HCT116 (cell line): ENCODE results near the gene HOXB7. TPM values are rescaled to one million over a fixed set of nuclear protein-coding genes. Genes with fewer than 3 reads are reported as not detected.

ENCODE experiments used
- ATAC-seq: fragments of 200-7000 bp; cut with Tn5 transposase; 2 replicates; pipeline ENCODE4 v1.9.1; 2020; ENCODE audit warnings: mild to moderate bottlenecking, moderate library complexity
- BruUV-seq: library from RNA; stranded (reverse); fragments of 400-500 nt; replicated peaks from 2 replicates; lab custom pipeline; 2021; lab: Mats Ljungman, UMichigan
- CTCF ChIA-PET: fragments of 300-600 bp; sonication (Branson Sonifier 250); formaldehyde crosslinking; loops from one replicate; lab custom pipeline; 2021; ENCODE audit warnings: antibody characterized with exemption; lab: Charles Lee
- POLR2A ChIA-PET: fragments of 300-600, 350-600 bp; sonication (Branson Sonifier 250); formaldehyde crosslinking; loops from one replicate; lab custom pipeline; 2021; ENCODE audit warnings: antibody characterized with exemption; lab: Charles Lee
- RAD21 ChIA-PET, 2 experiments: fragments of 300-600 bp; sonication (Branson Sonifier 250); formaldehyde crosslinking; loops; one replicate each; lab custom pipeline; 2023; ENCODE audit warnings: low total read pairs in 2 of 2; ENCODE audit not compliant: uncharacterized antibody in 2 of 2, unreplicated experiment in 2 of 2, low non-redundant PET in 1 of 2; lab: Charles Lee
- DNase-seq: peaks from one replicate; pipeline ENCODE4 v3.0.0-alpha.2; 2010; ENCODE audit warnings: low read depth, low spot score
- H2AFZ ChIP-seq: fragments of 200-600 bp; shearing (Covaris generic), sonication (generic); 2 replicates; pipeline ENCODE4 v1.6.1; 2017; ENCODE audit warnings: low read depth, mixed run types, mixed read lengths, antibody characterized with exemption, low read length; ENCODE audit not compliant: poor library complexity, severe bottlenecking
- H3K27ac ChIP-seq: 2 replicates; pipeline ENCODE4 v1.5.1; 2012; ENCODE audit warnings: low read depth, low read length
- H3K27me3 ChIP-seq: fragments of 200-600 bp; sonication (generic); 2 replicates; pipeline ENCODE4 v1.6.1; 2016; ENCODE audit warnings: mixed run types, low read length, mixed read lengths; ENCODE audit not compliant: insufficient read depth
- H3K36me3 ChIP-seq, 2 experiments: fragments of 200-500 bp in 1 of 2; fragments of 200-600 bp in 1 of 2; sonication (Bioruptor generic) in 1 of 2; sonication (generic) in 1 of 2; 2 replicates each; pipeline versions ENCODE4 v1.5.1 to v1.6.1; 2014 to 2016; ENCODE audit warnings: low read length in 2 of 2, inconsistent platforms in 1 of 2, mixed read lengths in 1 of 2, mixed run types in 1 of 2; ENCODE audit not compliant: insufficient read depth in 2 of 2, control insufficient read depth in 1 of 2
- H3K4me1 ChIP-seq, 2 experiments: fragments of 200-600 bp in 1 of 2; sonication (generic) in 1 of 2; 2 replicates each; pipeline versions ENCODE4 v1.5.1 to v1.6.1; 2012 to 2017; ENCODE audit warnings: low read length in 2 of 2, inconsistent platforms in 1 of 2, mild to moderate bottlenecking in 1 of 2, mixed read lengths in 1 of 2, mixed run types in 1 of 2, moderate library complexity in 1 of 2; ENCODE audit not compliant: insufficient read depth in 2 of 2, control insufficient read depth in 1 of 2
- H3K4me2 ChIP-seq: fragments of 200-600 bp; sonication (generic); 2 replicates; pipeline ENCODE4 v1.6.1; 2017; ENCODE audit warnings: mixed run types, low read length, mixed read lengths
- H3K4me3 ChIP-seq, 2 experiments: fragments of 200-600 bp in 1 of 2; sonication (generic) in 1 of 2; replicated peaks in 1 of 2; 2 replicates each; pipeline ENCODE4 v1.5.1; 2011 to 2016; ENCODE audit warnings: low read length in 2 of 2, control low read depth in 1 of 2, low read depth in 1 of 2, mild to moderate bottlenecking in 1 of 2, mixed read lengths in 1 of 2, mixed run types in 1 of 2
- H3K79me2 ChIP-seq: fragments of 200-600 bp; sonication (generic); 2 replicates; pipeline ENCODE4 v1.6.1; 2017; ENCODE audit warnings: mild to moderate bottlenecking, mixed run types, low read length, moderate library complexity, mixed read lengths; ENCODE audit not compliant: insufficient read depth
- H3K9ac ChIP-seq: fragments of 200-600 bp; sonication (generic); 2 replicates; pipeline ENCODE4 v1.6.1; 2016; ENCODE audit warnings: low read length, mixed read lengths
- H3K9me2 ChIP-seq: fragments of 200-600 bp; sonication (generic), shearing (Covaris generic); 2 replicates; pipeline ENCODE4 v1.6.1; 2017; ENCODE audit warnings: mixed run types, mild to moderate bottlenecking, moderate library complexity; ENCODE audit not compliant: insufficient read depth
- H3K9me3 ChIP-seq, 2 experiments: fragments of 200-500 bp in 1 of 2; fragments of 200-600 bp in 1 of 2; sonication (Bioruptor generic) in 1 of 2; sonication (generic) in 1 of 2; 2 replicates each; pipeline ENCODE4 v1.6.1; 2014 to 2017; ENCODE audit warnings: low read length in 2 of 2, mixed read lengths in 2 of 2, inconsistent platforms in 1 of 2, low read depth in 1 of 2, mild to moderate bottlenecking in 1 of 2, mixed run types in 1 of 2, moderate library complexity in 1 of 2; ENCODE audit not compliant: control insufficient read depth in 1 of 2, insufficient read depth in 1 of 2
- H4K20me1 ChIP-seq: fragments of 200-600 bp; sonication (generic), shearing (Covaris generic); 2 replicates; pipeline ENCODE4 v1.6.1; 2017; ENCODE audit warnings: mixed run types, mild to moderate bottlenecking, moderate library complexity; ENCODE audit not compliant: insufficient read depth
- EGR1 ChIP-seq: IDR thresholded peaks from 2 replicates; pipeline ENCODE4 v1.6.1; 2012; ENCODE audit warnings: low read depth
- EZH2 ChIP-seq: fragments of 200-600 bp; sonication (generic); IDR thresholded peaks from 2 replicates; pipeline ENCODE4 v1.6.1; 2017; ENCODE audit warnings: antibody characterized with exemption, mixed run types
- EZH2phosphoT487 ChIP-seq: fragments of 200-600 bp; IDR thresholded peaks from 2 replicates; pipeline ENCODE4 v1.6.1; 2018; ENCODE audit warnings: antibody characterized with exemption, borderline replicate concordance
- MAX ChIP-seq: IDR thresholded peaks from 2 replicates; pipeline ENCODE4 v1.6.1; 2012
- POLR2A ChIP-seq: IDR thresholded peaks from 2 replicates; pipeline ENCODE4 v1.7.0; 2011; ENCODE audit warnings: borderline replicate concordance; ENCODE audit not compliant: insufficient read depth, insufficient read length; ENCODE audit errors: extremely low read depth
- POLR2AphosphoS5 ChIP-seq: IDR thresholded peaks from 2 replicates; pipeline ENCODE4 v1.6.1; 2011; ENCODE audit warnings: mild to moderate bottlenecking, low read depth, low read length, moderate library complexity
- SRF ChIP-seq: IDR thresholded peaks from 2 replicates; pipeline ENCODE4 v1.6.1; 2012; ENCODE audit warnings: low read depth
- TCF7L2 ChIP-seq: IDR thresholded peaks from 2 replicates; pipeline ENCODE4 v1.7.0; 2011; ENCODE audit warnings: borderline replicate concordance, inconsistent platforms; ENCODE audit not compliant: insufficient read depth, insufficient read length; ENCODE audit errors: extremely low read depth
- YY1 ChIP-seq: IDR thresholded peaks from 2 replicates; pipeline ENCODE4 v1.6.1; 2011; ENCODE audit warnings: low read length, low read depth, moderate library complexity, mild to moderate bottlenecking; ENCODE audit not compliant: insufficient replicate concordance; ENCODE audit errors: extremely low read depth
- intact Hi-C: fragments of 100-400 bp; cut with micrococcal nuclease; formaldehyde crosslinking; loops from 2 replicates; pipeline ENCODE4 v1.10.0; 2022
- total RNA-seq: library from RNA; stranded (reverse); gene quantifications from one replicate; pipeline ENCODE4 v1.2.1, GENCODE V29; 2021; ENCODE audit not compliant: unreplicated experiment

The HOXB7 gene
- total RNA-seq, 1 experiment from 2014 or later: 33.6 TPM

GRCh38 chr17:48639136-48639535 lies 28.3 kb upstream of the HOXB7 start:
- H3K79me2 ChIP-seq: peaks cover 88% of the 10 kb centered on the region
- no peak overlapping the region for H3K27ac ChIP-seq
- no peaks in the 10 kb centered on the region for H4K20me1 ChIP-seq
- H3K27me3 ChIP-seq: no peaks in the 10 kb centered on the region
- intact Hi-C loops: no loop called here
- H3K9ac ChIP-seq: no peak overlapping the region
- no peaks in the 10 kb centered on the region for H3K9me2 ChIP-seq
- peaks cover 14 to 37% of the 10 kb centered on the region in 2 experiments; a peak in 3 of 4 replicates for H3K36me3 ChIP-seq
- DNase-seq (no peak), ATAC-seq (peak; percentile 70)
- no peak for TF ChIP-seq TCF7L2
- TF ChIP-seq EZH2phosphoT487: no peak
- no peak for TF ChIP-seq EGR1
- no peak for TF ChIP-seq MAX
- no peak for TF ChIP-seq POLR2A
- TF ChIP-seq EZH2: no peak
- no peak for TF ChIP-seq POLR2AphosphoS5
- TF ChIP-seq SRF: no peak
- no peak for TF ChIP-seq YY1
- ChIA-PET RAD21 (no interaction called here), POLR2A (no interaction called here), CTCF (interaction anchor here (2.7 kb wide), 1 partner anchor 240 kb away, joined by 7 read pairs; no protein-coding TSS in a partner anchor)
- no TSS peak for BruUV-seq
- H2AFZ ChIP-seq: no peak overlapping the region
- no peak overlapping the region for H3K4me2 ChIP-seq
- H3K9me3 ChIP-seq: no peaks in the 10 kb centered on the region
- peaks cover 8 to 25% of the 10 kb centered on the region in 2 experiments; a peak in 3 of 4 replicates for H3K4me1 ChIP-seq
- no peak overlapping the region for H3K4me3 ChIP-seq
